Smooth muscle cell (in vitro differentiated cells): ENCODE measurements around the gene KCTD16. TPM values are rescaled to one million over a fixed set of nuclear protein-coding genes. Genes with fewer than 3 reads are reported as not detected.

ENCODE experiments used
- DNase-seq: peaks from one replicate; lab custom pipeline; 2025; ENCODE audit not compliant: unreplicated experiment; lab: John Stamatoyannopoulos, UW
- H2AFZ ChIP-seq: fragments of 200-600 bp; sonication (generic); 2 replicates; pipeline ENCODE4 v1.6.0; 2016; ENCODE audit warnings: antibody characterized with exemption, low read depth, mild to moderate bottlenecking
- H3F3A ChIP-seq: fragments of 200-600 bp; sonication (generic); 2 replicates; pipeline ENCODE4 v1.6.0; 2017; ENCODE audit warnings: antibody characterized with exemption, low read depth
- H3K27ac ChIP-seq: fragments of 200-600 bp; sonication (generic); 2 replicates; pipeline ENCODE4 v1.5.1; 2016; ENCODE audit warnings: low read depth, mild to moderate bottlenecking
- H3K27me3 ChIP-seq: fragments of 200-600 bp; sonication (generic); 2 replicates; pipeline ENCODE4 v1.6.1; 2016; ENCODE audit warnings: low read depth, mild to moderate bottlenecking
- H3K36me3 ChIP-seq: fragments of 200-600 bp; sonication (generic); 2 replicates; pipeline ENCODE4 v1.5.1; 2016; ENCODE audit warnings: low read depth
- H3K4me1 ChIP-seq: fragments of 200-600 bp; sonication (generic); 2 replicates; pipeline ENCODE4 v1.5.1; 2016; ENCODE audit warnings: low read depth
- H3K4me2 ChIP-seq: fragments of 200-600 bp; sonication (generic); 2 replicates; pipeline ENCODE4 v1.6.0; 2016; ENCODE audit warnings: mild to moderate bottlenecking
- H3K4me3 ChIP-seq: fragments of 200-600 bp; sonication (generic); 2 replicates; pipeline ENCODE4 v1.5.1; 2016; ENCODE audit warnings: mild to moderate bottlenecking
- H3K79me2 ChIP-seq: fragments of 200-600 bp; sonication (generic); 2 replicates; pipeline ENCODE4 v1.6.0; 2016; ENCODE audit warnings: low read depth, mild to moderate bottlenecking
- H3K9ac ChIP-seq: fragments of 200-600 bp; sonication (generic); 2 replicates; pipeline ENCODE4 v1.6.0; 2016; ENCODE audit warnings: low read depth
- H3K9me3 ChIP-seq: fragments of 200-600 bp; sonication (generic); replicated peaks from 2 replicates; pipeline ENCODE4 v1.5.1; 2016; ENCODE audit warnings: low read depth
- H4K20me1 ChIP-seq: fragments of 200-600 bp; sonication (generic); 2 replicates; pipeline ENCODE4 v1.6.0; 2016; ENCODE audit warnings: low read depth
- CTCF ChIP-seq: fragments of 200-600 bp; sonication (generic); IDR thresholded peaks from 2 replicates; pipeline ENCODE4 v1.5.1; 2017; ENCODE audit warnings: borderline replicate concordance, mild to moderate bottlenecking, antibody characterized with exemption; ENCODE audit not compliant: insufficient read depth, poor library complexity, severe bottlenecking
- WGBS: methylation state at CpG from one replicate; pipeline ENCODE4 v1.1.7; 2016; ENCODE audit warnings: low lambda C conversion rate; 5-methylcytosine and 5-hydroxymethylcytosine counted together
- polyA plus RNA-seq: library from polyadenylated mRNA; unstranded; fragments of >200 nt; fragmentation: Nextera tagmentation; extraction: Ambion mirVana; gene quantifications from 2 replicates; pipeline ENCODE4 v1.2.1, GENCODE V29; 2016
- total RNA-seq: library from RNA; depleted of rRNA; stranded (reverse); fragments of >200 nt; gene quantifications from 2 replicates; pipeline ENCODE4 v1.2.3, GENCODE V29; 2014

Gene KCTD16
- total and polyA plus RNA-seq, 2 experiments from 2014 or later: 1.6 to 11.1 TPM

GRCh38 chr5:144131261-144131660 is 39.4 kb upstream of the KCTD16 start:
- WGBS: 93% methylated on average over 4 of the region's 4 CpGs
- no peak overlapping the region for H3K27ac ChIP-seq
- no peak for TF ChIP-seq CTCF

GRCh38 chr5:144133050-144133633 is 37.5 kb upstream of the KCTD16 start:
- H3K36me3 ChIP-seq: no peaks in the 10 kb centered on the region
- H3K79me2 ChIP-seq: no peaks in the 10 kb centered on the region
- no peaks in the 10 kb centered on the region for H3K27me3 ChIP-seq
- no peak overlapping the region for H2AFZ ChIP-seq
- no peaks in the 10 kb centered on the region for H3K4me1 ChIP-seq
- WGBS: 94% methylated on average over 4 of the region's 4 CpGs
- H3K9me3 ChIP-seq: no peaks in the 10 kb centered on the region
- TF ChIP-seq CTCF: no peak
- H3K27ac ChIP-seq: no peak overlapping the region
- no peaks in the 10 kb centered on the region for H4K20me1 ChIP-seq
- no peak for DNase-seq
- no peaks in the 10 kb centered on the region for H3F3A ChIP-seq
- H3K4me3 ChIP-seq: no peak overlapping the region
- H3K4me2 ChIP-seq: no peak overlapping the region
- no peak overlapping the region for H3K9ac ChIP-seq

More at GRCh38 chr5:144131261-144131660, 39.4 kb upstream of the KCTD16 start:
- no peaks in the 10 kb centered on the region for H3F3A ChIP-seq
- H2AFZ ChIP-seq: no peak overlapping the region
- no peaks in the 10 kb centered on the region for H3K79me2 ChIP-seq
- H3K27me3 ChIP-seq: no peaks in the 10 kb centered on the region
- DNase-seq: no peak
- no peak overlapping the region for H3K4me2 ChIP-seq
- H3K9ac ChIP-seq: no peak overlapping the region
- no peaks in the 10 kb centered on the region for H3K9me3 ChIP-seq
- H3K36me3 ChIP-seq: no peaks in the 10 kb centered on the region
- no peaks in the 10 kb centered on the region for H3K4me1 ChIP-seq
- H3K4me3 ChIP-seq: no peak overlapping the region
- no peaks in the 10 kb centered on the region for H4K20me1 ChIP-seq

- H3K27me3 ChIP-seq: no peaks in the 10 kb centered on the region
- no peaks in the 10 kb centered on the region for H3K79me2 ChIP-seq
- WGBS: 97% methylated on average over 2 of the region's 2 CpGs
- DNase-seq: no peak
- H3F3A ChIP-seq: no peaks in the 10 kb centered on the region
- no peak overlapping the region for H3K4me2 ChIP-seq
- no peak for TF ChIP-seq CTCF
- no peak overlapping the region for H2AFZ ChIP-seq
- no peak overlapping the region for H3K4me3 ChIP-seq
- no peak overlapping the region for H3K27ac ChIP-seq
- no peaks in the 10 kb centered on the region for H3K4me1 ChIP-seq
- no peaks in the 10 kb centered on the region for H3K9me3 ChIP-seq
- H4K20me1 ChIP-seq: no peaks in the 10 kb centered on the region
- H3K9ac ChIP-seq: no peak overlapping the region
- H3K36me3 ChIP-seq: no peaks in the 10 kb centered on the region
Observed at GRCh38 chr5:144134194-144134826, 36.4 kb upstream of the KCTD16 start.
